Ecto neural progenitor cell (in vitro differentiated cells): ENCODE results near the gene AJUBA.
A peak's percentile ranks its signal among the peaks of the same experiment; 100 is the strongest.
"Not testable (repeated sequence)": the region's sequence is repeated elsewhere in the genome, so short reads cannot be mapped to it uniquely, and the experiment has no call there.

Experiments used
- DNase-seq: peaks from one replicate; pipeline ENCODE4 v3.0.0-alpha.2; 2018; ENCODE audit warnings: low spot score

Gene AJUBA

DNA sequence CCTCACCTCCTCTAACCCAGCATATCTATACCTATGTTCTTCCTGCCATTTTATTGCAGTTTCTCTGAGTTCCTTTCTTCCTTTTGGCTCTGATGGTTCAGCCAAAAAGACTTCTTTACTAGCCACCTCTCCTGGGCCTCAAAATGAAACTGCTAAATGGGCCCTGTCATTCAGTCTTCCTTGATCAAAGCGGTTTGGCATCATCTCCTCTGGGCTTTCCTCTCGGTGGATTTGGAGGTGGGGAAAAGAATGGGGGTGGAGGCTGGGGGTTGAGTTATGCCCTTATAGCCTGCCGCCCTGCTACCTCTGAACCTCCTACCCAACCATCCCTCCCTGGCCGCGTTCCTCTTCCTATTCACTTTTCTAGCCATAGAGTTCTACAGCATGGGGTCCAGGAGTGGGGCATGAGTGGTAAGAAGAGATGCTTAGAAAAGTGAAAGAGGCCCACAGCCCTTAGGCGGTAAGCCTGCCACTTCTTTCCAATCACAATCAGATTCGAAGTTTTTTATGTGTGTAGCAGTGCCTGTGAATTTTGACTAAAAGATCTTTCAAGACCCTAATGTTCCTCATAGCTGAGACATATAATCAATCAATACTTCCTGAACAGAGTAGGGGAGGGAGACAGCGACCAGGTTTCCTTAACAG lies 2.5 kb downstream of the AJUBA start:
- DNase-seq, result no peak

DNA sequence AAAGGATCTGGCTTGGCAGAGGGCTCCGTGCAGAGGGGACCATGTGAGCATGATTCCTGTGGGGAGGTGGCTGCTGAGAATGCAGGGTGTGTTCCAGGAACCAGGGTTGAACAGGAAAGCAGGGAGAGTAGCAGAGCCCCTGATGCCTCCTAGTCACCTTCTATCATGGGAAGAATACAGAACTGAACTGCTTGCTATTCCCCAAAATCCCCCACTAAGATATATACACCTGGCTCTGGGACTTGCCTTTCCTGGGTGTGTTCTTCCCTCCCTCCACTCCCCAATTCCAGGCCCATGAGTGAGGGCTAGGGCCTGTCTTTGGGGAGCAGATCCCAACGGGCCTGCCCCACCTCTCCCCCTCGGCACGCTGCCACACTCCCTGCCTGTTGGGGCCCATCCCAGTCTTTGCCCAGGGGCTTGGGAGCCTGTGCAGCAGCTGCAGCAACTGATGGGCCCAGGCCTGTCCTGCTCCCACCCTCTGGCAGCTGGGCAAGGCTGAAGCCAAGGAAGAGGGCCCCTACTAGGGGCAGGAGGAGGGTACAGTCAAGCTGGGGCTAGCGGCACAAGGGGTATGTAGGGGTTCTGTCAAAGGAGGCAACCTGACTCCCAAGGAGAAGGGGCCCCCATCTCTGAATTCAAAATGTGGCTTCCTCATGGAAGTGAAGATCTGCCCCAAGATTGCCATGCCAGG lies 3.2 kb downstream of the AJUBA start:
- DNase-seq, result no peak

DNA sequence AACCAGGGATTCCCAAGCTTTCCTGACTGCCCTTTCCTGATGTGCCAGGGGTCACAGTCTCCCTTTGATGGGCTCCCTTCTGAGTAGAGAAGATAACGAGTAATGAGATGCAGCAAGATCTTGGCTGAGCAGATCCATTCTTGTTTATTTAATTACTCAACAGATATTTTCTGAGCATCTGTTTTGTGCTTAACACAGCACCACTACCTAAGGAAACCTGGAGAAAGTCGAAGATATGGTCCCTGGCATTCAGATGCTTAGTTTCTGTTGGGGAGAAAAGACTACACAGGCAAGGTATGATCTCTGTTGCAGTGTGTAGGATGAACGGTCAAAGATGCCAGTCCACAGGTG lies 3.9 kb downstream of the AJUBA start:
- no peak for DNase-seq

DNA sequence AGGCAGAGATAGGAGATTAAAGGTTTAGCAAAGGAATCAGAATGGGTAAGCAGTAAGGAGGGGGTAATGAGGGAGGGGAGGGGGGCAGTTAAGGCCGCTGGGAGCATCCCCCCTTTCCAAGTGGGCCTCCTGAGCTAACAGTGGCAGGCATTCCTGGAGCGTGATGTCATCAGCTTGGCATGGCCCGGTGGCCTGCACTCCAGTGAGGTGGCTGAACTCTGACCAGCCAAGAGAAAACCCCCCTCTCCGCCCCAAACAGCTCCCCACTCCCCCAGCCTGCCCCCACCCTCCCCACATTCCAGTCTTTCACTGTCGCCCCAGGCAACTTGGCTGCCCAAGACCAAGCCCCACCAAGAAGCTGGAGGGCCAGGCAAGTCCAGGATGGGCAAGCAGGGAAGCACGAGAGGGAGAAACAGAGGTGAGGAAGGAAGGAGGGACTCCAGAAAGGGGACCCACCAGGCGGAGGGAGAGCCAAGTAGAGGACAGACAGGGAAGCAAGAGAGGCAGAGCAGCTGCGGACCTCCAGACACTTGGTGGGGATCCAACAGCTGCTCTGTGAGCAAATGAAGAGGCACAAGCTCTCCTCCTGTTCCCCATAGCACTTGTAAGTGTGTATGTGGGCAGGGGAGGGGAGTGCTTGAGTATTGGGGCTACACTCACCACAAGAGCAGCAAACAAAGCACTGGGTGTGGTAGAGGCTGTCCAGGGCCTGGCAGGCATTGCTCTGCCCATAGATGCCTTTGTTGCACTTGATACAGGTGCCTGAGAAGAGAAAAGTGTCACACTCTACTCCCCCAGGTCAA lies 4.5 kb downstream of the AJUBA start:
- DNase-seq, result peak; percentile 93

DNA sequence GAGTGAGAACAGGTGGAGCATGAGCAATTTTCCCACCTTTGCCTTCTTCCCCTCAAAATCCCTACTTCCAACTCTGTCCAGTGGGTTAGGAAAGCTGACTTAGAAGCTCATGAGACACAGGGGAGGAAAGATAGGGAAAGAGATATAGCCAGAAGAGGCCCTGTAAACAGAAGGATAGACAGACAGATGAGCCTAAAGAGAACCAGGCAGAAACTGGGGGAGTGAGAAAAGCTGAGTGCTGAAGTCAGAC lies 5.0 kb downstream of the AJUBA start:
- DNase-seq, result no peak

DNA sequence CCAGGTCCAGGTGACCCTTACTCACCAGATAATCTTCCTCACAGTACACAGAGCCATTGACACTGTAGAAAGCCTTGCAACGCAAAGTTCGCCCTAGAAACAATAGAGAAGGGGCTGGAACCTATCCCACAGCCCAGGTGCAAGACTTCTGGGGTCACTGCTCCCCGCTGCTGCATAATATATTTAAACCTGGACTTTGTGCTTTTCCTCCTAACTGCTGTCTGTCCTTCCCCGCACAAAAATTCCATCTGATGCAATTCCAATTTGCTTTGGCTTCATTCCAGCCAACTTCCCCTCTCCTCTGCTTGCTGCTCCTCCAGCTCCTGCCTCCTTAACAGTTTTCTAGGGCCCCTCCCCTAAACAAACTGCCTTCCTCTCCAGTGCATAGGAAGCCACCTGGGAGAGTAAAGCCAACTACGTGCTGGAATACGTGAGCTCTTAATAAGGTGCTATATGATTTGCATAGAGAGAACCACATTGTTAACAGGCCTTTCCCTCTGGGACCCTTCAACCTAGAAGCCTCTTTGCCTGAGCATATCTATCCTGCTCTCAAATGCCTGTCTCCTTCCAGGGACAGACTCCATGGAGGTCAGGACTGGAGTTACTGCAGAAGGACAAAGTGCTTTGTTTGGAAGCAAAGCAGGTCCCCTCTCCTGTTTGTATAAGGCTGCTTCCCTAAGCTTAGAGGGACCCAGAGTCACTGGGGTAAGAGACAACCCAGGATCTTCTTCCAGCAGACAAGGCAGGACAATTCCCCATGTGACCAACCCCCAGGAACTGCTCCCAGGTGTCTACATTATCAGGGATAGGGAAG lies 5.5 kb downstream of the AJUBA start:
- DNase-seq, result no peak

DNA sequence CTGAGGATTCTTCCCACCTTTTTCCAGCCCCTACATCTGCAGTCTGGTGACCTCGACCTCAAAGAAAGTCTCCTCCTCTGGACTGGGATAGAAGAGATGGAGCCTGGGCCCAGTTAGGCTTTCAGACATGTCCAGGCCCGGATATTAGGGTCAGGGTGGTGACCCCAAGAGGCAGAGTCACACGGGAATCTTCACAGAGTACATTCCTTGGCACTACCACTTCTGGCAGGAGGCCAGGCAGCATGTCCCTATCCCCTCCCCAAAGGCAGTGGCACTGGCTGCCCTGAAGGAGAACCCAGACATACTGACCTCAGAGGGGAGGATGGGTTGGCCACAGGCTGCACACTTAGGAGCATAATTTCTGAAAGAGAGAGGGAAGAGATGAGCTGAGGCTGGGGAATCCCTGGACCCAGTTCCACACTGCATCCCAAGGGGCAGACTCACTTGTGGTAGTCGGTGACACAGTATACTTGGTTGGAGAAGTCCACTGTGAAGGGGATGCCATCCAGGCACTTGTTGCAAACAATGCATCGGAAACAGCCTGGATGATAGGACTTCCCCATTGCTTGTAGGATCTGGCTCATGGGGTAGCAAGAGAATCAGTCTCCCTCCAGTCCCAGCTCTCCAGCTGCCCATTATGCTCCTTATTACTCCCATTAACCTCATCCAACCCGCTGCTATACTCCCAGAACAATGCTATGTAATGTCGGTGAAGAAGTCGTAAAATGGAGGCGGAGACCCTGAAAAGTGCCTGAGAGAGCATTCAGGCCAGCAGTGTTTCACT lies 7.6 kb downstream of the AJUBA start:
- no peak for DNase-seq

DNA sequence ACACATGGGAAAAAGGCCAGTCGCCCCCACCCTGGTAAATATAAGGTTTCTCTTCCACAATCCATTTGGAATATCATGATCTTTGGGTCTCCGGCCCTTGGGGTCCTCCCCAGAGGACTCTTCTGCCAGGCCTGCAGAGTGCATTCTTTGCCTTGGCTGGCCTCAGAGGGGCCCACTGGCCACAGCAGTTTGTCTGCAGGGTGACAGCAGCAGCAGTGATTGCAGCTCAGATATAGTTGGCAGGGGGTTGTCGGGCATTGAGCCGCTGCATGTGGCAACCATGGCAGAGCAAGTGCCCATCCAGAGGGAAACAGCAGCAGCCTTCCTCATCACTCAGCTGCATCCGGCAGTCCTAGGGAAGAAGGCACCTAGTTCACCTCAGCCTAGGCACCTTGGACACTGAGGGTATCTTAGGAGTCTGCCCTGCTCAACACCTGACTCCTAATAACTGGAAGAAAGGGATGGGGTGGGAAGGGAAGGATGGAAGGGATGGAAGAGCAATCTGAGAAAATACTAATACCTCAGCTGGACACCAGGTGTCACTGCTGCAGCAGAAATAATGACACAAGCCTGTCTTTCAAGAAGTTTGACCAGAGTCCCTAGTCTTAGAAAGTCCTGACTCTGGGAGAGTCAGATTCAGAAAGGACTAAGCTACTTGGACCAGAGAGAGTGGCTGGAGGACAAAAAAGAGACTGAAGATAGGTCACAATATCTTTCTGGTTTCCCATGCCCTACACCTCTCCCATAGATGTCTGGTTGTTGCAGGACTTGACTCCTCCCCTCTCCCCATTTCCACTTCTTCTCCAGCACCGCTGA lies 8.9 kb downstream of the AJUBA start:
- no peak for DNase-seq

DNA sequence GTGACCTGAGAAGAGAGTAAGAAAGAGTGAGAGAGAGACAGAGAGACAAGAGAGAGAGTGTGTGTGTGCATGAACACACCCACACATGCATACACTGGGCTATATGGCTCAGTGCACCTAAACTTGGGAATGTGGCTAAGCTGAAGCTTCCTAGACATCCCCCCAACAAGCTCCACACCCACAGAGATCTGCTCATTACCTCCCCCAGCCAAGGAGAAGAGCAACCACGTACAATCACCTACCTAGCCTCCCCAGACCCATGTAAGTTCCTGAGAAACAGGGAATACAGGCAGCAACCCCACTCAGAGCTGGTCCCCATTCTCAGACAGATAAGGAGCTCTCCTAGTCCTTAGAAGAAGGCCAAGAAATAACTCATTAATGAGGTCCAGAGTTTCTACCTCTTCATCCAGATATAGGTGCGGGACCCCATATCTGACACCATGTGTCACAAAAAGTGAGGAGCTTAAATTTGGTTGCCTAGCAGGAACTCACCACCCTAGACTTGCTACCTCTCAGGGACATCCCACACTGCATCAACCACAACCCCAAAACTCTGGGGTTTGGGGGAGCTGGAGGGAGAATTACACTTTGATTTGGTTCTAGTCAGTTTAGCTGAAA lies 9.9 kb downstream of the AJUBA start:
- no peak for DNase-seq

DNA sequence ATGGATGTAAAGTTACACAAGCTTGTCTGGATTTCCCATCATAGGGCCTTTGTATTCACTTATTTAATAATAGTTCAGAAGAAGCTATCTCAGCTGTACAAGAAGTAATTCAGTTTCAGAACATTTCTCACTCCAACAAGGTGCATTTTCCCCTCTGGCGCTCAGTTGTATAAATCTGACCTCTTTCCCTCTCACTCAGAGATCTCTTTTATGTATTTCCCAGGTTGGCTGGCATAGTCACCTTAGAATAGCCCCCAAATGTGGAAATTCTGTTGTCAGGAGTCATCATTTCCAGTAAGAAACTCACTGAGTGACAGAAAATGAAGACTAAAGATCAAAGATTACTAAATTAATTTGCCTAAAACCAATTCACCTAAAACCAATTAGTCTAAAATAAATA lies 11.2 kb downstream of the AJUBA start:
- no peak for DNase-seq

DNA sequence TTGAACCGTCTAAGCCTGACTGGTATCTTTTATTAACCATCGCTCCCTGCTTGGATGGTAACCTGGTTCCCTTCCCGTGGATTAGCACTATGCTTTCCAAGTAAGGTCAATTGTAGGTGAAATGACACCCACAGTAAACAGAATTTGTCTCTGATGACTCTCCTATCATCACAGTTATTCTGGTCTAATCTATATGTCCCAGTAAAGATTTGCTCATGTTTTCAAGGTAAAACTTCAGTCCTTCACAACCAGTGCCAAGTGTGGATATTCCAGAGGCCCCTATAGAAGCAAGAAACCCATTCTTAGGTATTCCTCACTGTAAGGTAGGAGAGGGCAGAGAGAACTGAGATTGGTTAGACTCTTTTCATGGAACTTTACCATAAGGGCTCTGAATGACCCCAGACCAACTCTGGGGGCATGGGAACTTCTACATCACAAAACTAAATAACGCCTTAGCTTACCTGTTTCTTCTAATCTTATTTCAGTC lies 15.5 kb downstream of the AJUBA start:
- DNase-seq, result no peak

DNA sequence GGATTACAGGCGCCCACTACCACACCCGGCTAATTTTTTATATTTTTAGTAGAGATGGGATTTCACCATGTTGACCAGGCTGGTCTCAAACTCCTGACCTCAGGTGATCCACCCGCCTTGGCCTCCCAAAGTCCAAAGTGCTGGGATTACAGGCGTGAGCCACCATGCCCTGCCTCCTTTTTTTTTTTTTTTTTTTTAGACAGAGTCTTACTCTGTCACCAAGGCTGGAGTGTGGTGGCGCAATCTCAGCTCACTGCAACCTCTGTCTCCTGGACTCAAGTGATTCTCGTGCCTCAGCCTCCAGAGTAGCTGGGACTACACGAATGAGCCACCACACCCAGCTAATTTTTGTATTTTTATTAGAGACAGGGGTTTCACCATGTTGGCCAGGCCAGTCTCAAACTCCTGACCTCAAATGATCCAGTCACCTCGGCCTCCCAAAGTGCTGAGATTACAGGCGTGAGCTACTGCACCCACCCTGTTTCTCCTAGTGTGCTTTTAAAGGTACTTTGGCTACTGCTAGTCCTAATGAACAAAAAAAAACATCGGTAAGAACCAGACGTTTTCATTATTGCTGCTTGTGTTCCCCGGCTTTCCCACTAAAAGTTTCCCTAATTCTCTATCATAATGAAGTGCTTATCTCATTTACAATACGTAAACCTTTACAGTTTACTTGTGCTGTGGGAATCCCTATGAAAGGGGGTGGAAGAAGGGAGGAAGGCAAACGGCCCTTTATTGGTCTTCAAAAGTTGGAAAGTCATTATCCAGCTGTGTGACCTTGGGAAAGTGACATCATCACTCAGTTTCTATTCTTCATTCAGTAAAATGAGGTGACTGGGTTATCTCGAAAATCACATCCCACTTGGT lies 16.2 kb downstream of the AJUBA start:
- not testable (repeated sequence) for DNase-seq

DNA sequence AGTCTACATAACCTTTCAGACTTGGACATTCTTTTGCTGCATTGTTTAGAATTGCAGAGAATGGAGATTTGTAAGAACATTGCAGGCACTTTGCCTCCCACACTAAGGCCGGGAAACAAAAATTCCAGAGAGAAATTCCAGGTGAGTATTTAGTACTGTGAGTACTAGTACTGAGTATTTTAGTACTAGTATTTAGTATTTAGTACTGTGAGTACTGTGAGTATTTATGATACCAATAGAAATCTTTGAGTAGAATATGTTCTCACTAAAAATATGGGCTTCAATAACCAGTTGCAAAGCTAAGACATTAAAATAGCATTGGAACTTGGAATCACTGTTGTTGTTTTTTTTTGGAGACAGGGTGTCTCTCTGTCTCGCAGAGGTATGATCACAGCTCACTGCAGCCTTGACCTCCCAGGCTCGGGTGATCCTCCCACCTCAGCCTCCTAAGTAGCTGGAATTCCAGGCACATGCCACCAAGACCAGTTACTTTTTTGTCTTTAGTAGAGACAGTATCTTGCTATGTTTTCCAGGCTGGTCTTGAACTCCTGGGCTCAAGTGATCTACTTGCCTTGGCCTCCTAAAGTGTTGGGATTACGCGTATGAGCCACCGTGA lies 20.2 kb downstream of the AJUBA start:
- no peak for DNase-seq

DNA sequence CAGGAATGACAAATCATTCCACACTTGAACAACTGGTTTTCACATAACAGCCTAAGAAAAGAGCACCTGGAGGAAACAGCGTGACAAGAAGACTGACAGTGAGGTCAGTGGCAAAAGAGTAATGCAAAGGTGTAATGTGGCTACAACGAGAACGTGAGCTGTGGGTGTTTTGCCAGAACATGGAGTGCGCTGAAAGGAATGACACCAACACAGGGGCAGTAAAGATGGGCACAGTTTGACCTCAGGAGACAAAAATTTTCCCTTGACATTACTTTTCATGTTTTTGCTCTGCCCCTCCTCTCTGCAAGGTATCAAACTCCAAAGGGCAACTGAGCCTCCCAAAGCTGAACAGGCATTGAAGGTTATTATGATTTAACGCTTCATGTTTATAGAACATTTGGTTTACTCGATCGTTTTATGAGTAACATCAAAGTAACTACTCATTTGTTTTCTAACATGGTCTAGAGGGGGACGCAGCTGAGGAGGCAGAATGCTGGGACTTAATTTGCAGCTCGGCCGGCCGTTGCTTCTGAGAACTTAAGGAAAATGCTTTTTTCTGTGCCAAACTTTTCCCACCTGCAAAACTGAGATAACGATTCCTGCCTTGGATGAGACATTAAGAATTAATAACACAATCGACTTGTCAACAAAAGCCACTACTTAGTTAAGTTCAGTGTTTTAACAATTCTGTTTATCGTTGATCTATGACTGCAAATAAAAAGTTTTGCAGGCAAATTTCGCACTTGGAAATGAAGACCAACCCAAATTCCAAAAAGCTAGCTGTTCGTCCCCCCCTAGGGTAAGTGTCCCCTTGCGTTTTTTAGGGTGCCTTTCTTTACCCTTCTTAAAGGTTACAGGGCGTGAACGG lies 26.4 kb downstream of the AJUBA start:
- no peak for DNase-seq

DNA sequence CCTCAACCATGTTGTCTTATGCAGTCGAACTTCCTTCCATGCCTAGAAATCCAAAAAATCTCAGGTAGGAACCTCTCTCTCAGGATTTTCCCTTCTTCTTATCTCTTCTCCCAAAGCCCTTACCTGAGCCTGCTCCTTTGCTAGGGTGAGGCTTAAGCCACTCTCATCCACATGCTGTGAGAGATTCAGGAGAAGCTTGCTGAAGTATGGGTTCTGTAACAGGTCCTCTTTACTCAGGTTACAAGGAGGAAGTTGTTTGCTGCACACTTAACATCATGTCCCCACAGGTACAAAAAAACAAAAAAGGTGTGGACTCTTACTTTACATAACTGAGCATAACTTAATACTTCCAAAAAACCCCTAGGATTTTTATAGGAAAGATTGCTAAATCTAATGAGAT lies 29.9 kb downstream of the AJUBA start:
- DNase-seq, result no peak

DNA sequence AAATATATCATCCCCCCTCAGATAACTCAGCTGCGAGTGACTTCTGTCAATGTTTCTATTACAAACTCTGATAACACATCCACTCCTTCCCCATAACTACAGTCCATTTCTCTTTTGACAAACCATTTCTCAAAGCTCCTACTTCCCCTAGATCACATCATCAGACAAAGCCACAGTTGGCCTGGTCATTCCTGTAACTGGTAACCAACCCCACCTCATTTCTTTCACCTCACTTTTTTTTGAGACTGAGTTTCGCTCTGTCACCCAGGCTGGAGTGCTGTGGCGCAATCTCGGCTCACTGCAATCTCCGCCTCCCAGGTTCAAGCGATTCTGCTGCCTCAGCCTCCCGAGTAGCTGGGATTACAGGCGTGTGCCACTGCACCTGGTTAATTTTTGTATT lies 30.6 kb downstream of the AJUBA start:
- DNase-seq, result not testable (repeated sequence)

DNA sequence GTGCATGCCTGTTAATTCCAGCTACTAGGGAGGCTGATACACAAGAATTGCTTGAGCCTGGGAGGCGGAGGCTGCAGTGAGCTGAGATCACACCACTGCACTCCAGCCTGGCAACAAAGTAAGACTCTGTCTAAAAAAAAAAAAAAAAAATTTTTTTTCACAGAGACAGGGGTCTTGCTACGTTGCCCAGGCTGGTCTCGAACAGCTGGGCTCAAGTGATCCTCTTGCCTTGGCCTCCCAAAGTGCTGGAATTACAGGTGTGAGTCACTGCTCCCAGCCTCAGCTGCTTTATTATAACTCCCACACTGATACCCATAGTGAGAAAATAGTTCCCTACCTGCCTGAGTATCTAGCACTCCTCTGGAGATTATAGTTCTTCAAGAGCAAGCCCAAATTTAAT lies 36.7 kb downstream of the AJUBA start:
- no peak for DNase-seq

DNA sequence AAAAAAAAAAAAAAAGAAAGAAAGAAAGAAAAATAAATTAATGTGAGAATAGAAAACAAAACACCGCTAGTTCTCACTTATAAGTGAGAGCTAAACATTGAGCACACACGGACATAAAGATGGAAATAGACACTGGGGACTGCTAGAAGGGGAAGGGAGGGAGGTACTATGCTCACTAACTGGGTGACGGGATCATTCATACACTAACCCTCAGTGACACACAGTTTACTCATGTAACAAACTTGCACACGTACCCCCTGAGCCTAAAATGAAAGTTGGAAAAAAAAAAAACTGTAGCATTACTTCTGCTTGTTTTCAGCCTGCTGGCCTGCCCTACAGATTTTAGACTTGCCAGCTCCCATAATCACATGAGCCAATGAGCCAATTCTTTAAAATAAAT lies 42.7 kb downstream of the AJUBA start:
- no peak for DNase-seq
